HG02623 (cell line): ENCODE data around the gene DNAAF5.
"Not testable (repeated sequence)": the region's sequence is repeated elsewhere in the genome, so short reads cannot be mapped to it uniquely, and the experiment has no call there.

ENCODE experiments used
- ATAC-seq: cut with Tn5 transposase; IDR thresholded peaks from one replicate; pipeline ENCODE4 v1.9.1; 2021; ENCODE audit warnings: moderate library complexity; ENCODE audit not compliant: unreplicated experiment

DNAAF5 gene

DNA sequence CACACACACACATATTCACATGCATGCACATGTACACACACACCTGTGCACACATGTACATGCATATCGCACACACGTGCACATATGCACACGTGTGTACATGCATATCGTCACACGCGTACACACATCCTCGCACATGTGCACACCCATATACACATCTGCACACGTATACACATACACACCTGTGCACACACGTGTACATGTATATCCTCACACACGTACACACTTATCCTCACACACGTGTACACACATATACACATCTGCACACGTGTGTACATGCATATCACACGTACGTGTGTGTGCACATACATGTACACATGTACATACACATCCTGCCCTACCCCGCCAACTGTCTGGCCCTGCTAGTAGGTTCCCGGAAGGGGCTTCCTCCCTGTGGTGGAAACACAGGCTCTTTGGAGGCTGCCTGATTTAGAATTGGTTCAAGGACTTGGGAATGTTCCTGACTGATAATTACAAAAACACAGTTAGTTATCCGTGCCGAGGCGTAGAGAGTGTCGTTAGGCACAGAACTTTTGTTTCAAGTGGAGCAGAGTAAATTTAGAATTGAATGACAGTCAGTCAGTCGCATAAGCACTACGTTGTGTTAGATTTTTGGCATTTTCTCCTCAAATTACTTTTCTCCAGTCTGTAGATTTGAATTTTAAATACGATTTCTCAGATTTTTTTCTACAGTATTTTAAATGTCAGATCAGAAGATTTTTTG is 19.1 kb downstream of the DNAAF5 start:
- ATAC-seq, result no peak

DNA sequence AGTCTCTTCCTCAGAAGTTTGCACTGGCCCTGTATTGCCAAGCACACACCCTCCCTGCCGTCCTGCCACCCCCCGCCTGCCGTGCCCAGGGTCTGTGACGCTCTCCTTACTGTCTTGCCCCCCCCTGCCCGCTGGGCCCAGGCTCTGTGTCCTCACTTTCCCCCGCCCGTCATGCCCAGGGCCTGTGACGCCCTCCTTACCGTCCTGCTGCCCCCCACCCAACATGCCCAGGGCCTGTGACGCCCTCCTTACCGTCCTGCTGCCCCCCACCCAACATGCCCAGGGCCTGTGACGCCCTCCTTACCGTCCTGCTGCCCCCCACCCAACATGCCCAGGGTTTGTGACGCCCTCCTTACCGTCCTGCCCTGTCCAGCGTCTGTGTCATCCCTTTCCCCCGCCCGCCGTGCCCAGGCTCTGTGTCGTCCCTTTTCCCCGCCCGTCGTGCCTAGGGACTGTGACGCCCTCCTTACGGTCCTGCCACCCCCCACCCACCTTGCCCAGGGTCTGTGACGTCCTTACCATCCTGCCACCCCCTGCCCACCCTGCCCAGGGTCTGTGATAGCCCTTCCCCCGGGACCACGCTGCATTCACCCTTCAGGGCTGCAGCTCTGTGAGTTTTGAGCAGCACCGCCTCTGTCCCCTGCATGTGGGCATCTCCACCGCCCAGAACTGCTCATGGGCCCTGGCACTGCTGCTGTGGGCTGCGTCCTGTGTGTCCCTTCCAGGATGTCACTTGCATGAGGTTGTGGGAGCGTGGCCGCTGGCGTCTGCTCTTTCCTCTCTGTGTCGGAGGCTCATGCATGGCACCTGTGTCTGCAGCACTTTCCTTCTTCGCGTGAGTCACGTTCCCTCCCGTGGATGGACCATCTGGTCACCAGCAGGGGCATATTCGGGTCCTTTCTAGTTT is 19.9 kb downstream of the DNAAF5 start:
- no peak for ATAC-seq

DNA sequence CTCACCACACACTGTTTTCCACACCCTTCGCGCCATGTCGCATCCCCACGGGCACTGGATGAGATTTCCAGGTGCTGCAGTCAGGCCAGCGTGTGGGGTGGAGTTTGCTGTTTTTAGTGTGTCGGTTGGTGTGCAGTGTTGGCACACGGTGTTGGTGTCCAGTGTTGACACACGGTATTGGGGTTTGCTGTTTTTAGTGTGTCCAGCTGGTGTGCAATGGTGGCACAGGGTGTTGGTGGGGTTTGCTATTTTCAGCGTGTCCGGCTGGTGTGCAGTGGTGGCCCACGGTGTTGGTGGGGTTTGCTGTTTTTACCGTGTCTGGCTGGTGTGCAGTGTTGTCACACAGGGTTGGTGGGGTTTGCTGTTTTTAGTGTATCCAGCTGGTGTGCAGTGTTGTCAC is 20.7 kb downstream of the DNAAF5 start:
- no peak for ATAC-seq

DNA sequence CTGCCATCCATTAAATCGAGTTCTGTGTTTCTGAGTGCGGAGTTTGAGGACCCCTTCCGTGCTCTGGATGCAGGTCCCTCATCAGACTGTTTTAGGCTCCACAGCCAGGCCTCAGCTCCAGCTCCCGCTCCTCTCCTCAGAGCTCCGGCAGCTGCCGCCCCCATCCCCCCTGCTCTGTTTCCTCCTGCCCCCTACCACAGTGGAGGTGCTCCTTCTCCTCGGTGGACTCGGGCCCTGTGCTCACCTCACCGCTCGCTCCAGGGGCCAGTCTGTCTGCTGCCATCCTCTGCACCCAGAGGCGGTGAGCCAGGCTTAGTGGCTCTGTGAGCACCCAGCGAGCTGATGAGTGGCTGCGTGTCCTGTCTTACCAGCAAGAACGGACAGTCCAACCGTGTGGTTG is 21.9 kb downstream of the DNAAF5 start:
- no peak for ATAC-seq

DNA sequence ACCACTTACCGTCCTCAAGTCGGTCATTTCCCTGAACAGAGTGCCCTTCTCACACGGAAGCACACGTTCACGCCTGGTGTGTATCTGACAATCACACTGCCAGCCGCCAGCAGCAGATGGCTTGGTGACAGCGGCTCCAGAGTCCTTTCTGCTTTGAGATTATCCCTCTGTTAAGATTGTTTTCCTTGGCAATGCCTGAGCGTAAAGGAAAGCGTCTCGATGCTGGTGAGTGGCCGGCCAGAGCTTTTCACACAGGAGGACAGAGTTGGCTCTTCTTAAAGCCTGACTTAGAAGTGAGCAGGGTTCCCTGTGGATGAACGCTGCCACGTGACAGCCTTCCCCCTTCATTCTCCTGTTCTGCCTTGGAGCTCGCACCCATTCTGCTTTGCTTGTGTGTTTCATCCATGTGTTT is 22.6 kb downstream of the DNAAF5 start:
- no peak for ATAC-seq

DNA sequence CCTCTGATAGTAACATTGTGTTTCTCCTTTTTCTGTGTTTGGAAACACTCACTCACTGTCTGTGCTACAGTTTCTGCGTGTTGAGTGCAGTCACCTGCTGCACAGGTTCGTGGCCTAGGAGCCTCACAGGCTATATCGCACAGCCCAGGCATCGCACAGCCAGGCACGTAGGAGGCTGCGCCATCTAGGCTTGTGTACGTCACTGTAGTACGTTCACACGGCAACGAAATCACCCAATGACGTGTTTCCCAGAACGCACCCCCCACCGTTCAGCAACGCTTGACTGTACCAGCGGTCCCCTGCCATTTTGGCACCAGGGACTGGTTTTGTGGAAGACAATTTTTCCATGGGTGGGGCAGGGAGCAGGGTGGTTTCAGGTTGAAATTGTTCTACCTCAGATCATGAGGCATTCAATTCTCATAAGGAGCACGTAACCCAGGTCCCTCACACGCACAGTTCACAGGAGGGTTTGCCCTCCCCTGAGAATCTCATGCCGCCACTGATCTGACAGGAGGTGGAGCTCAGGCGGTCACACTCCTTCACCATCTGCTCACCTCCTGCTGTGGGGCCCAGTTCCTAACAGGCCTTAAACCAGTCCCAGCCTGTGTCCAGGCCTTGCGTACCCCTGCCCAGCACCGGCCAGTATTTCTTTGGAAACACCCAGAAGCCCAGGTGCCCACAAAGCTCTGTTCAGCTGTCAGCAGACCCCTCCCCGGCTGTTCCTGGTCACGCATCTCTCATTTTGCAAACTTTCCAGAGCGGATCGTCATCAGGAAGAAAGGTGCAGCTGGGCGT is 23.8 kb downstream of the DNAAF5 start:
- no peak for ATAC-seq

DNA sequence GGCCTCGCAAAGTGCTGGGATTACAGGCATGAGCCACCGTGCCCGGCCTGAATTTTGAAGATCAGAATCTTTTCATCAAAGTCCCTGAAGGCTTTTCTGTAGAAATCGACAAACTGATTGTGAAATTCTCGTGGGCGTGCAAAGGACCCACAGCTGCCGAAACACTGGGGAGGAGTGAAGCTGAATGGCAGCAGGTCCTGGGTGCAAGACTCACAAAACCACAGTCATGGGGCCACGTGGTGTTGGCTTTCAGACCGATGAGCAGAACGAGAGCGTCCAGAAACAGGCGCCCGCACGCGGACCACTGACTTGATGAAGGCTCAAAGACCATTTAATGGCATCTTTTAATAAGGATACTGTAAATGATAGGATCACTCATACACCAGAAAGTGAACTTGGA is 25.3 kb downstream of the DNAAF5 start:
- ATAC-seq, result no peak

DNA sequence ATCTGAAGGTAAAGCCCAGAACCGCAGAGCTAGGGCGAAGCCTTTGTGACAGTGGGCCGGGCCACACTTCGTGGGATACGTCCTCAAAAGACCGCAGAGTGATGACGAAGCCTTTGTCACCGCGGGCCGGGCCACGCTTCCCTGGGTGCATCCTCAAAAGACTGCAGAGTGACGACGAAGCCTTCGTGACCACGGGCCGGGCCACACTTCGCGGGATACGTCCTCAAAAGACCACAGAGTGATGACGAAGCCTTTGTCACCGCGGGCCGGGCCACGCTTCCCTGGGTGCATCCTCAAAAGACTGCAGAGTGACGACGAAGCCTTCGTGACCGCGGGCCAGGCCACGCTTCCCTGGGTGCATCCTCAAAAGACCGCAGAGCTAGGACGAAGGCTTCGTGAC is 25.8 kb downstream of the DNAAF5 start:
- not testable (repeated sequence) for ATAC-seq

DNA sequence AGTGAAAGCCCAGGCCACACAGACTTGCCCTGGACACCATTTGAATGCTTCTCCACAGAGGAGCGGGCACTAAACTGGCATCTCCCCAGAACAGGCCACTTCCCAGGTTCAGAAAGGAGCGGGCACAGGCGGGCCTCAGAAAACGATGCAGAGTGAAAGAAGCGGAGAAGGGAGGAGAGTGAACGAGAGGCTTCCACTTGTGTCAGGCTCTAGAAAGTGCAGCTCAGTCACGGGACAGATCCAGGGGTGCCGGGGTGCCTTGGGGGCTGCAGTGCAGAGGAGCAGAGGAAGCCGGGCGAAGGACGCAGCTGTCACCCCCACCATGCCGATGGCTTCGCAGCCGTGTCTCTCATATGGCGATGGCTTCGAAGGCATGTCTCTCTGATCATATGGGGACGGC is 26.7 kb downstream of the DNAAF5 start:
- no peak for ATAC-seq

DNA sequence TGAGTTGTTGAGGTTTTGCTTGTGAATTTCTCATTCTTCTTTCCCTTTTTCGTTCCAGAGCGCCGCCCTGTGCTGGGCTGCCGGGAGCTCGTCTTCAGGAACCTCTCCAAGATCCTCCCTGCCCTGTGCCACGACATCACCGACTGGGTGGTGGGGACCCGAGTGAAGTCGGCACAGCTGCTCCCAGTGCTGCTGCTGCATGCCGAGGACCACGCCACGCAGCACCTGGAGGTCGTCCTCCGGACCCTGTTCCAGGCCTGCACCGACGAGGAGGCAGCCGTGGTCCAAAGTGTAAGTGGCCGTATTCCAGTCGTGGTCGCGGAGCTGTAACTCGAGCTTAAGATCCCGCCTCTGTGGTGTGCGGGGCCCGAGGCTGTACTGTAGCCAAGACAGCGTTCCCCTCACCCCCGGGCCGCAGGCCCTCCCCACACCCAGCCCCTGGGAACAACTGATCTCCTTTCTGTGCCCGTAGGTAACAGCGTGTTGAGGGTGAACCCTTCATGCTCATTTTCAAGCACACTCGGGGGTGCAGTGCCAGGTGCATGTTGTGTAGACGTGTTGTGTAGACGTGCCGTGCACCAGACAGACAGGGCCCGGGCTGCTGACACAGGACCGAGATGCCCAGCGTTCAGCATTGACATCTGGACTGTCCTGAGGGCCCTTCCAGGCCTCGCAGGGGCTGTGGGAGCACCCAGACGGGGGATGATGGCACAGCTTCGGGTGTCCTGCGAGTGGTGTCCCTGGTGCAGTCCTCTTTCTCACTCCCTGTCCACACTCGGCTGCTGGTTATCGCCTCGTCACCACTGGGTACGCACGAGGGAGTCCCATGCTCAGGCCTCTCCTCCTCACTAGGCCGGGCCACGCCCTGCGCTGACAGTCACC is 28.3 kb downstream of the DNAAF5 start:
- ATAC-seq, result no peak

DNA sequence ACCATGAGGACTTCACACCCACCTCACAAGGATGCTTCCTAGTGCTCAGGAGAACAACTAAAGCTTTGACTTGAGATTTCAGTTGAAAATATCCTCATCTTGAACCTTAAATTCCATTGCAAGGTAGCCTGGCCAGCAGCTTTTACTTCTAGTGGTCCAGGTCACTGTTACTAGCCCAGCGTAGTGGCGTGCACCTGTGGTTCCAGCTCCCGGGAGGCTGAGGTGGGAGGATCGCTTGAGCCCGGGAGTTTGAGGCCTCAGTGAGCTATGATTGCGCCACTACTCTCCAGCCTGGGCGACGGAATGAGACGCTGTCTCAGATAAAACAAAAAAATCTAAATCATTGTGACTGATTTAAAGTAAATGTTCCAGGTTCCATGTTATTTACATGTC is 28.9 kb downstream of the DNAAF5 start:
- ATAC-seq, result no peak

DNA sequence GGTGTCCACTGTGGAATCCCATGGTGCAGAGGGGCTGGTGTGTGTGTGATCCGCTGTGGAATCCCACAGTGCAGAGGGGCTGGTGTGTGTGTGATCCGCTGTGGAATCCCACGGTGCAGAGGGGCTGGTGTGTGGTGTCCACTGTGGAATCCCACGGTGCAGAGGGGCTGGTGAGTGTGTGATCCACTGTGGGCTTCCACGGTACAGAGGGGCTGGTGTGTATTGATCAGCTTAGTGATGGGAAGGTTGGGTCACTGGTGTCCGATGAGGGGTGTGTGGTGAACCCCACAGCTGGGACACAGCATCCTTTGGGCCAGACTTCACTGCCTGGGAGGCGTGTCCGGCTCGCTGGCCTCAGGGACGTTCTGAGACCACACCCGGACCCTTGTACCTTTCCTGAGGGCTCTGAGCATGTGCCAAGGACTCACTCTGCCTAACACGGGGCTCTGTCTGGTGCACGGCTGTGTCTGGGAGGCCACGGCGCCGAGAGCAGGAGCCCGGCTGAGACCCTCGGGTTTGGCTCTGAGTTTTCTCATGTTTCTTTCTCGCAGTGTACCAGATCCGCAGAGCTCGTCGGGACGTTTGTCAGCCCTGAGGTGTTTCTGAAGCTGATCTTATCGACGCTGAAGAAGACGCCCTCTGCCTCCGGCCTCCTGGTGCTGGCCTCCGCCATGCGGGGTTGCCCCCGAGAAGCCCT is 29.9 kb downstream of the DNAAF5 start:
- ATAC-seq, result no peak

DNA sequence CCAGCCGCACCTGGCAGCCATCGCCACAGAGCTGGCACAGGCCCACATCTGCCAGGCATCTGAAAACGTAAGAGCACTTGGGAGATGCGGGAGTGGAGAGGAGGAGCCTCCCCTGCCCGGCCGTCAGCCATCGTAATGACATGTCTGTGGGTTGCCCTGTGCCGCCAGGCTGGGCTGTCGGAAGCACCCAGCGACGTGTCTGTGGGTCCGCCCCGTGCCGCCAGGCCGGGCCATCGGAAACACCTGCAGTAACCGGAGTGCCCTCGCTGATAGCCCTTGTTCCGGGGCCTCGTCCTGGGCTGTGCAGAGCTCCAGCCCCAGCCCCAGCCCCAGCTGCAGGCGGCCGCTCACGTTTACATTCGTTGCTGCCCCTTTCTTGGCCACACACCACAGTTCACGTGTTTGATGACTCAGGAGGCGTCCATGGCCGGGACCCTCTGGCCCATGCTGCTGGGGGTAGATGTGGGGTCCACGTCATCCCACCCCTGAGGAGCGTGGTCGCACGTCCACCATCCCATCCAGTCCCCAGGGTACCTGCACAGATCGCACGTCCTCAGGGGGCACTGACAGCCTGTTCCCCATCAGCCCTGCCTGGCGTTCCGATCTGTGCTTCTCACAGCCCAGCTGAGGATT is 30.5 kb downstream of the DNAAF5 start:
- ATAC-seq, result no peak

DNA sequence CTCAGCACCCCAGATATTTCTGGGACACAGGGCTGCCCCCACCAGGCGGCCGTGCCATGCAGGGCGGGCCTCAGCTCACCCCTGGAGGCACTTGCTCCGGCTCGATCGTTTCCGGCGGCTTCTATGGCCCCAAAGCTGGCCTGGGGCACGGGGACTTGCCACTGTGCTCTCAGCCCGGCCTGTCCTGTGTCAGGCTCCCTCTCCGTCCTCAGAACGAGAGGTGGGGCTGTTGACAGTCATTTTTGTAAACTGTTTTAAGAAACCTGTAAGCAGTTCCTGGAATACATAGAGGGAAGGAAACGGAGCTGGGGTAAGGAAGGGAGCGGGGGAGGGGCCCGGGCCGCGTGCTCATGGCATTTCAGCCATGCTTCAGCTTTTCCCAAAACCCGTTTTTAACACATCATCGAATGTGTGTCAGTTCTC is 31.3 kb downstream of the DNAAF5 start:
- ATAC-seq, result no peak

DNA sequence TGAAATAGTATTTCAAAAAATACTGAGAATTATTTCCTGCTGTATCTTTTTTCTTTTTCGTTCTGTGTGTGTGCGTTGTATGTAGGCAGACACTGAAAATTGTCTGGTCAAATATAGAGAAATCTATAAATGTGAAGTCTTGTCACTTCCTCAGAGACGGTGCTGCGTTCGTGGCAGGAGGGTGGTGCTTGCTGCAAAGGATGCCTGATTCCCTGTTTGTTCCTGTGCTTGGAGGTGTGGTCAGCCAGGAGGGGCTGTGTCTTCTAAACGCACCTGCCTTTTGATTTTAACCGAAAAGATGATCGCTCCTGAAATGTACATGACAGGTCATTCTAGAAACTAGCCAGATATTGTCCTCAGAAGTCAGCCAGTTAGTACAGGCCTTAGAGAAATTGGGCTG is 33.1 kb downstream of the DNAAF5 start:
- no peak for ATAC-seq

DNA sequence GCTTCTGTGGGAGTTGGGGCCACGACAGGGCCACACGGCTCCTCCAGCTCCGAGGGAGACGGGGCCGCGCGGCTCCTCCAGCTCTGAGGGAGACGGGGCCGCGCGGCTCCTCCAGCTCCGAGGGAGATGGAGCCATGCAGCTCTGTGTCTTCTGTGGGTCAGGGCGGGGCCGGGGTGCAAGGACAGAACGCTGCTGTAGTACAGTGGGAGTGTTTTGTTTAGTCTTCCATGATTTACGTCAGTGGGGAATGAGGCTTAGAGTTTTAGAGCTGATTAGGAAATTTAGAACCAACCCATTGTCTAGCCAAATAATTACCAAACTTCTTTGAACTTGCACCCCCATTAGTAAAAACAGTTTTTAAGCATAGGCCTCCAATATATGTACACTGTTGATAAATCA is 33.5 kb downstream of the DNAAF5 start:
- ATAC-seq, result no peak

DNA sequence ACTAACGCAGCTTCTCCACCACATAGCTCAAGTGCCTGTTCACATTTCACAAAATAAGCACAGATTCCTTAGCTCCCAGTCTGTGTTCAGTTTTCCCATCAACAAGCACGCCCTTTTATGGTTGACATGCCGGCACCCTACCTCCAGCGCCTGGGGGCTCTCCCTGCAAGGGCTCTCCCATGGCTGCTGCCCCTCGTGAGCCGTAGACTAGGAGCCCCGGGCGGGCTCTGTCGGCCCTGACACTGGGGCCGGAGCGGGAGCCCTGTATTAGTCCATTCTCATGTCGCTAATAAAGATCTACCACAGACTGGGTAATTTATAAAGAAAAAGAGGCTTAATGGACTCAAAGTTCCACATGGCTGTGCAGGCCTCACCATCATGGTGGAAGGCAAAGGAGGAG is 34.6 kb downstream of the DNAAF5 start:
- no peak for ATAC-seq

DNA sequence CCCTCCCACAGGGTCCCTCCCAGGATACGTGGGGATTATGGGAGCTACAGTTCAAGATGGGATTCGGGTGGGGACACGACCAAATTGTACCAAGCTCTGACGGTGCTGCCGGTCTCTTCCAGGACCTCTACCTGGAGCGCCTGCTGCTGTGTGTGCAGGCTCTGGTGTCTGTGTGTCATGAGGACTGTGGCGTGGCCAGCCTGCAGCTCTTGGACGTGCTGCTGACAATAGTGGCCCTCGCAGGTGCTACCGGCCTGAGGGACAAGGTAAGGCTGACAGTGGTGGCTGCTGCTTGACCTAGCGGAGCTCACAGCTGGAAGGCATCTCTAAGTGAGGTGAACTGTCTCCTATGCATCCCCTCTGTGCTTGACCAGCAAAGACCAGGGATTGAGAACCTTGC is 35.1 kb downstream of the DNAAF5 start:
- no peak for ATAC-seq

DNA sequence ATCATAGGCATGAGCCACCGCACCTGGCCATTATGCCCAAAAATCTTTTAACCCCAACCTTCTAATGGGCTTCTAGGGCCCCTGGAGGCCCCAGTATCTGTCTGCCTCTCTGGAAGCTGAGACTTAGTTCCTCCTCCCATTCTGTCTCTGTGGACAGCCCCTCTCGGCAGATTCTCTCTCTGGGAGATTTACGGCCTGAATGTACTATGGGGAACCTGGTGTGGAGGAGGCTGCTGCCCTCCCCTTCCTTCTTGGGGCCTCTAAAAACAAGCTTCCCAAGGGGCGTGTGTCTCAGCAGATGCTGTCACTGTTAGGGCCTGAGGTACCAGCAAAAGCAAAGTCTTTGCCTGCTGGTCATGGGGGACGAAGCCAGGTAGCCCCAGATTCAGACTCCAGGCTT is 36.4 kb downstream of the DNAAF5 start:
- no peak for ATAC-seq
